ENCODE measurements around the gene CCDC85B. TPM values are rescaled to one million over a fixed set of nuclear protein-coding genes. Genes with fewer than 3 reads are reported as not detected.

CCDC85B gene
- total and polyA plus RNA-seq, 2 experiments from 2014 or later, result 80.2 to 83.4 TPM

GRCh38 chr11:65862941-65863888 lies 27.3 kb upstream of the CCDC85B start:
- H3K9me3 ChIP-seq (ENCODE audit: low read depth), result no peaks in the 10 kb centered on the region
- DNase-seq (ENCODE audit: low read depth in 1 of 2, low spot score in 1 of 2), result no peak
- peaks cover 45% of the 10 kb centered on the region for H3K36me3 ChIP-seq
- no peak overlapping the region for H3K27ac ChIP-seq
- no peaks in the 10 kb centered on the region for H3K27me3 ChIP-seq
- H3K4me3 ChIP-seq, result no peak overlapping the region
- TF ChIP-seq, protein P1, sequence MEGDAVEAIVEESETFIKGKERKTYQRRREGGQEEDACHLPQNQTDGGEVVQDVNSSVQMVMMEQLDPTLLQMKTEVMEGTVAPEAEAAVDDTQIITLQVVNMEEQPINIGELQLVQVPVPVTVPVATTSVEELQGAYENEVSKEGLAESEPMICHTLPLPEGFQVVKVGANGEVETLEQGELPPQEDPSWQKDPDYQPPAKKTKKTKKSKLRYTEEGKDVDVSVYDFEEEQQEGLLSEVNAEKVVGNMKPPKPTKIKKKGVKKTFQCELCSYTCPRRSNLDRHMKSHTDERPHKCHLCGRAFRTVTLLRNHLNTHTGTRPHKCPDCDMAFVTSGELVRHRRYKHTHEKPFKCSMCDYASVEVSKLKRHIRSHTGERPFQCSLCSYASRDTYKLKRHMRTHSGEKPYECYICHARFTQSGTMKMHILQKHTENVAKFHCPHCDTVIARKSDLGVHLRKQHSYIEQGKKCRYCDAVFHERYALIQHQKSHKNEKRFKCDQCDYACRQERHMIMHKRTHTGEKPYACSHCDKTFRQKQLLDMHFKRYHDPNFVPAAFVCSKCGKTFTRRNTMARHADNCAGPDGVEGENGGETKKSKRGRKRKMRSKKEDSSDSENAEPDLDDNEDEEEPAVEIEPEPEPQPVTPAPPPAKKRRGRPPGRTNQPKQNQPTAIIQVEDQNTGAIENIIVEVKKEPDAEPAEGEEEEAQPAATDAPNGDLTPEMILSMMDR (IDR thresholded peaks at IDR 0.05; ENCODE audit: low read depth, low read length), result no peak
- peaks cover 2% of the 10 kb centered on the region for H3K4me1 ChIP-seq (ENCODE audit: low read depth)

- no peak overlapping the region for H3K4me3 ChIP-seq
- TF ChIP-seq, protein P1 (IDR thresholded peaks at IDR 0.05; ENCODE audit: low read depth, low read length), result no peak
- no peak for DNase-seq (ENCODE audit: low read depth in 1 of 2, low spot score in 1 of 2)
- H3K9me3 ChIP-seq (ENCODE audit: low read depth), result no peaks in the 10 kb centered on the region
- peaks cover 50% of the 10 kb centered on the region for H3K36me3 ChIP-seq
- H3K27ac ChIP-seq, result no peak overlapping the region
- no peaks in the 10 kb centered on the region for H3K27me3 ChIP-seq
- peaks cover 2% of the 10 kb centered on the region for H3K4me1 ChIP-seq (ENCODE audit: low read depth)
Measured at GRCh38 chr11:65863889-65864705, 26.4 kb upstream of the CCDC85B start.

DNA sequence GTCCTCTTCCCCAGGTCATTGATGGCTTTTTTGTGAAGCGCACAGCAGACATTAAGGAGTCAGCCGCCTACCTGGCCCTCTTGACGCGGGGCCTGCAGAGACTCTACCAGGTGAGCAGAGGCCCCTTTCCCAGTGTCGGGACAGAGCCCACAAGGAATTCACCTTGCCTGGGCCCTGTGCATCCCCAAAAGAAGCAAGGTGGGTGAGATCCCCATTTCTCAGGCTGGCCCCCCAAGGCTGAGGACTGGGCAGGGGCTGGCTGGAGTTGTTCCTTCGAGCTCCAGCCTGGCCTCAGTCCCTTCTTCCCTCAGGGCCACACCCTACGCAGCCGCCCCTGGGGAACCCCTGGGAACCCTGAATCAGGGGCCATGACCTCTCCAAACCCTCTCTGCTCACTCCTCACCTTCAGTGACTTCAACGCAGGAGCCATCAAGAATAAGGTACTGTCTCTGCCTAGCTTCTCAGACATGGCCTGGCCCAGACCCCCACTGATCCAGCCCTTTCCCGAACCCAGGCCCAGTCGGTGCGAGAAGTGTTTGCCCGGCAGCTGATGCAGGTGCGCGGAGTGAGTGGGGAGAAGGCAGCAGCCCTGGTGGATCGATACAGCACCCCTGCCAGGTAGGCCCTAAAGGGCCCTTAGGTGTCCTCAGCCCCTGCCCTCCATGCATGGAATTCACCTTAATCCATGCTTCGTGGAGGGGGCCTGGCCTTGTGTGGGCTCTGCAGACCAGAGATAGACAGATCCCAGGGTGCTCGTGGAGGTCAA lies 25.6 kb upstream of the CCDC85B start:
- TF ChIP-seq, protein P1 (IDR thresholded peaks at IDR 0.05; ENCODE audit: low read depth, low read length), result no peak
- no peak overlapping the region for H3K27ac ChIP-seq
- no peaks in the 10 kb centered on the region for H3K9me3 ChIP-seq (ENCODE audit: low read depth)
- peaks cover 1% of the 10 kb centered on the region for H3K4me1 ChIP-seq (ENCODE audit: low read depth)
- H3K36me3 ChIP-seq, result peaks cover 55% of the 10 kb centered on the region
- no peak overlapping the region for H3K4me3 ChIP-seq
- DNase-seq (ENCODE audit: low read depth in 1 of 2, low spot score in 1 of 2), result no peak
- H3K27me3 ChIP-seq, result no peaks in the 10 kb centered on the region

DNA sequence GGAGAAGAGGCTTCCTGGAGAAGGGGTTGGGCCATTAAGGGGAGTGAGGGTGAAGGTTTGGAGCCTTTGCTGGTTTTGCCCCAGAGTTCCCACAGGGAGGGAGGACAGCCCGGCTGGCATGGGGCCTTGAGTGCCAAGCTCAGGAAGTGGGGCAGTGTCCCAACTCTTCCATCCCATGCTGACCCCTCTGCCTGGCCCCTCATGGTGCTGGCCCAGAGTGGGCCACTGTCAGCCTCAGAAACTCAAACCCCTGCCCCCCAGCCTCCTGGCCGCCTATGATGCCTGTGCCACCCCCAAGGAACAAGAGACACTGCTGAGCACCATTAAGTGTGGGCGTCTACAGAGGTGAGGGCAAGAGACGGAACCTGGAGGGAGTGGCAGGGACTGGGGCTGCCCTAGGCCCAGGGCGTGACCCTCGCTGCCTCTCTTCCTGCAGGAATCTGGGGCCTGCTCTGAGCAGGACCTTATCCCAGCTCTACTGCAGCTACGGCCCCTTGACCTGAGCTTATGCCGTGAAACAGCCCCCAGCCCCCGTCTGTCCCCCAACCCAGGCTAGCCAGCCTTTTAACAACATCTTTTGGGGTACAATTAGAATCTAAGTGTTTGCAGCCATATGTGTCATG lies 24.8 kb upstream of the CCDC85B start:
- Histone ChIP-seq H3K27ac (no peak overlapping the region), H3K4me1 (ENCODE audit: low read depth) (no peaks in the 10 kb centered on the region), H3K4me3 (no peak overlapping the region), H3K27me3 (no peaks in the 10 kb centered on the region), H3K36me3 (peaks cover 55% of the 10 kb centered on the region), H3K9me3 (ENCODE audit: low read depth) (no peaks in the 10 kb centered on the region)
- TF ChIP-seq, protein P1 (IDR thresholded peaks at IDR 0.05; ENCODE audit: low read depth, low read length), result no peak
- DNase-seq (ENCODE audit: low read depth in 1 of 2, low spot score in 1 of 2), result no peak

Data from cardiac muscle cell (in vitro differentiated cells and primary cell).